GM12874 (cell line): ENCODE results near the gene RRAS.

ENCODE experiments used
- CTCF ChIP-seq: IDR thresholded peaks from 2 replicates; pipeline ENCODE4 v1.5.1; 2011; ENCODE audit warnings: low read depth, mild to moderate bottlenecking, control low read depth, low read length, moderate library complexity; ENCODE audit not compliant: insufficient read depth

Gene RRAS

GRCh38 chr19:49646586-49646985 is 6.6 kb upstream of the RRAS start:
- no peak for TF ChIP-seq CTCF

- no peak for TF ChIP-seq CTCF
Observed at GRCh38 chr19:49645995-49646394, 6.1 kb upstream of the RRAS start.

GRCh38 chr19:49645592-49645991 is 5.6 kb upstream of the RRAS start:
- no peak for TF ChIP-seq CTCF

DNA sequence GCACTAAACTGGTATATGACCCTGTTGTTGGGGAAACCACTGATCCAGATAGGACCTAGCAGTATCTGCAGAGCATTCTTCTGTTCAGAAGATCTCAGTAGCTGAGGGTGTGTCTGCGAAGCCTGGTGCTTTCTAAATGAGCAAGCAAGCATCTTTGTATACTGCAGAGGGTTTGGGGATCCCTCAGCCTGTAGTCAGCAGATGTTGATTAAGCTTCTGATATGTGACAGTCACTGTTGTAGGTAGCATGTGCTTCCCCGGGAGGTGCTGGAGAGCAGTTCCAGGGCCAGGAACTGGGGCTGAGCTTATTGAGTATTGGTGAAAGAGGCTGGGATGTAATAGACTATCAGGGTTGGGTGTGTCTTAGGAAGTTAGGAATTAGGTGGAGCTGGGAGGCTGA is 3.5 kb upstream of the RRAS start:
- no peak for TF ChIP-seq CTCF

- TF ChIP-seq CTCF = no peak
Observed at GRCh38 chr19:49642492-49643035, 2.6 kb upstream of the RRAS start.

GRCh38 chr19:49641688-49642491 is 1.9 kb upstream of the RRAS start, which contains the start of gene SCAF1:
TSS of gene SCAF1 (plus strand) at chr19:49642209. CDS start at chr19:49645027, 2,818 bp downstream.
- TF ChIP-seq CTCF = no peak

- no peak for TF ChIP-seq CTCF
Observed at GRCh38 chr19:49639401-49640112, 386 bp downstream of the RRAS start.
